GM19351 (cell line): ENCODE measurements around the gene RTP3.
"Not testable (repeated sequence)": the region's sequence is repeated elsewhere in the genome, so short reads cannot be mapped to it uniquely, and the experiment has no call there.

Experiments used
- ATAC-seq: cut with Tn5 transposase; IDR thresholded peaks from one replicate; pipeline ENCODE4 v1.9.1; 2021; ENCODE audit warnings: mild to moderate bottlenecking, moderate library complexity; ENCODE audit not compliant: unreplicated experiment

Gene RTP3

DNA sequence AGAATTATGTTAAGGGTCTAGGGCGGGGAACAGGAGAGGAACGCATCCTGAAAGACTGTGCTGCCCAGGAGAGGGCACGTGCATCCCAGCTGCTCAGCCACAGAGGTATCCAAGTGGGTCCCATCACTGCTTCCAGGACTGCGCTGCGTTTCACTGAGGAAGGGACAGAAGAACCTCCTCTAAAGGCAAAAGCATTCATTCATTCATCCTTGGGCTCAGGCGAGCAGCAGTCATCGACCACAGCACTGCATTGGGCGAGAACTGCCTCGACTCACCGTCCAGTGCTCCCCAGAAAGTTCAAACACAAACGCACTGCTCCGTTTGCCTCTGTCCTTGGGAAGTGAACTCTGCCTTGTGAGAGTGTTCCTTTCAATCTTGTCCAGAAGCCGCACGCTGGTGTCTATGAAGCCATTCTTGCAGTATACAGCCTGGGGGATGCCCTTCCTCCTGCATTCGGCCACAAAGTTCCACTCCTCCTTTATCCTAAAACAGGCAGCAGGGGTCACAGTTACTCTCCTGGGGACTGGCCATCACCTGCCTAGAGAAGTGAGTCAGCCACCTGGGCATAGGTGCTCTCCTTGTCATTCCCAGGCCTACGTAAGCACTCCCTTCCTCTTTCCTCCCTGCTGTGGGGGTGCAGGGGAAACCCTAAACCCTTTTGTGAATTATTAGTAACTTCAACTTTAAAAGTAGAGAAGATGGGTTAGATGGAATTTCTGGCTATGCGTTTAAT, 47.2 kb downstream of the RTP3 start:
- no peak for ATAC-seq

DNA sequence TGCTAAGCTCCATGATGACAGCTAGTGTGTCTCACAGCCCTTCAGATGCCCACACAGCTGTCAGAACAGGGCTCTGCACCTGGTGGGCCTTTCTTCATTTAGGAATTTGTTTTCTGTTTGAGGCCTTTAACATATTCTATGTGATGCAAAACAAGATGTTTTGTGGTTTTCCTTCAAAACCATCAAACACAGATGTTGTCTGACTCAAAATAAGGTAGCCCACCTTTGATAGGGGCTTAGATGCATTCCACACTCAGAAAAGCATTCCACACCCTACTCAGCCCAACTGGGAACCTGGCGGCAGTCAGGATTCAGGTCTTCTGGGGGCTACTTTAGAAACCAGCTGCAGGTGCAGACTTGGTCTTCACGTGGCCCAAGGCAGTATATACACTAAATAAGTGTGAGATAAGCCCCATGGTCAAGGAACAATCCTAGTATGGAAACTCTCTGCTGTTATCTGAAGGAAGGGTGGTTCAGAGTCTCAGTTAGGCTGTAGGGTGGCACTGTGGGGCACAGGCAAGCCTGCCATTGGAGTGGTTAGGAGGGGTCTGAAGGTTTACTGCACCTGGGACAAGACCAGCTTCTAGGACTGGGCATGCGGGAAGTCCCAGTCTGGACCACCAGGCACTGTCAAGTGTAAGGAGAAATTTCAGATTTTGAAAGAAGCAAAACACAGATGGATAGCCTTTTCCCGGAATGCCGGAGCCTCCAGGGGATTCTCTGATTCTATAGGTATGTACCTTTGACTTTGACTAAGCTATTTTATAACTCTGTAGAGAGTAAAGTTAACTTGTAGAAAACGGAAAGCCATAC, 48.2 kb downstream of the RTP3 start:
- no peak for ATAC-seq

DNA sequence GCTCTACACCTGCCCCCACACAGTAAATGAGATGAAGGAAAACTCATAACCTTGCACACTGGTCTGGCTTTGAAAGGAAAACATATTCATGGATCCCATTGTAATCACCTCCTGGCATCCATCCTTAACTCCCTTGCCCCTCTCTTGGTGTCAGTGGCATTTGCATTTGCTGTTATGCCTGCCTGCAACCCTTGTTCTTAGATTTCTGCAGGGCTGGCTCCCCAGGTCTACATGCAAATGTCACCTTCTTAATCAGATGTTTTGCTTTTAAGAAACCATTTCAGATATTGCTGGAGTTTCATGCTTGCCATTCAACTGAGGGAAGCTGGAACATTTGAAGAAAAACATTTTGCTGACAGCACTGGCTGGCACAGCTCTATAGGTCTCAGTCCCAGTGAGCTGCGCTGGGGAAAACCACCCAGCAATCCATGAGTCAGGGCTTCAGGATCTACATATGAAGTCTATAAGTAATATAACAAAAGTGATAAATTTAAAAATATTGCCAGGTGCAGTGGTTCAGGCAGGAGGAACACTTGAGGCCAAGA, 49.2 kb downstream of the RTP3 start:
- no peak for ATAC-seq

DNA sequence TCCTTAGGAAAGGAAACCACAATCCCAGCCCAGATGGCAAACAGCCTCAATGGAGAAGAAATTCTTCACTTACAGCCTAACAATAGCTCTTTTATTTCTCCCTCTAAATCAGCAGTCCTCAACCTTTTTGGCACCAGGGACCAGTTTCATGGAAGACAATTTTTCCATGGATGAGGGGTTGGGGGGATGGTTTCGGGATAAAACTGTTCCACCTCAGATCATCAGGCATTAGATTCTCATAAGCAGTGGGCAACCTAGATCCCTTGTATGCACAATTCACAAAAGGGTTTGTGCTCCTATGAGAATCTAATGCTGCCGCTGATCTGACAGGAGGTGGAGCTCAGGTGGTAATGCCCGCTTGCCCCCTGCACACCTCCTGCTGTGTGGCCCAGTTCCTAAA, 50.8 kb downstream of the RTP3 start:
- not testable (repeated sequence) for ATAC-seq

DNA sequence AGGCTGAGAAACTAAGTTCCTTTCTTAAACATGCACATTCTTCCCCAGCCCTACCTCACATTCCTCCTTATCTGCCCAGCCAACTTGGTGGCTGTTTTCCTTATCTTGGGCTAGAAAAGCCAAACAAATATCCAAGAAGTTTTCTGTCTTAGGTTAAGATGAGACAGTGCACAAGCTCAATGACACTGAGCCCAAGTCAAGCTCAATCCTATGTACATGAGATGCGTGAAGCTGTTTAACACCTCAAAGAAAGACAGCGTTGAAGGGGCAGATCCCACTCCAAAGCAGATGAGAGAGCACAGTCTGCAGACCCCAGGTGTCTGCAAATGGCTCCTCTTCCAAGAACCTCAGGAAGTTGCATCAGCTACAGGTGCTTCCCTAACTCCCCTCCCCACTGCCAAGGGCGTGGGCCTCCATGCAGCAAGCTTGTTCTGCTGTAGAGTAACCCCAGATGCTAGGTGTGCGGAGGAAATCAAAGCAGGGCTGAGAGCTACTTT, 51.7 kb downstream of the RTP3 start:
- no peak for ATAC-seq

DNA sequence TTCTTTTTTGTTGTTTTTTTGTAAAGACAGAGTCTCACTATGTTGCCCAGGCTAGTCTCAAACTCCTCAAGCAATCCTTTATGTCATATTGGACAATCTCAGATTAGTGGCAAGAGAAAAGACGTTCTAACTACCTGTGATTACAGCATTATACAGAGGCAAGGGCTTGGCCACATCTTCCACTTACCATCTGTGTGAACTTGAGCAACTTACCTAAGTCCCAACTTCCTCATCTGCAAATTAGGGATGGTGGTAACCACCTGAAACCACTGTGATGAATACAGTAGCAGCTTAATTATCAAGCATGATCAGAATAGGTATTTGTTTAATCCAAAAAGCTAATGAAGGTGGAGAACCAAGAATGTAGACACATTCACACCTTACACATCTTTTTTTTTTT, 52.2 kb downstream of the RTP3 start:
- no peak for ATAC-seq
